GM11168 (cell line): ENCODE data around the gene DDAH1.

Experiments used
- in situ Hi-C: fragments of 300-500 bp; cut with MboI; formaldehyde crosslinking; loops from one replicate; pipeline ENCODE4 v1.12.0; 2022; ENCODE audit warnings: low sequenced_read_pairs; ENCODE audit not compliant: unreplicated experiment

The DDAH1 gene

GRCh38 chr1:85289207-85289847 is 175.6 kb downstream of the DDAH1 start:
- in situ Hi-C loops: no loop called here

- in situ Hi-C loops: no loop called here
These were observed 180.8 kb downstream of the DDAH1 start for GRCh38 chr1:85284202-85284601.

GRCh38 chr1:85283475-85284199 is 181.3 kb downstream of the DDAH1 start:
- in situ Hi-C loops: no loop called here

GRCh38 chr1:85282424-85282823 is 182.5 kb downstream of the DDAH1 start:
- in situ Hi-C loops: no loop called here

- in situ Hi-C loops: no loop called here
These were observed 184.3 kb downstream of the DDAH1 start for GRCh38 chr1:85280636-85281035.

GRCh38 chr1:85279458-85280080 is 185.4 kb downstream of the DDAH1 start:
- in situ Hi-C loops: loop anchor here (10.0 kb wide), 1 partner anchor 335 kb away; no protein-coding TSS in a partner anchor

GRCh38 chr1:85278853-85279314 is 186.1 kb downstream of the DDAH1 start:
- in situ Hi-C loops: loop anchor here (10.0 kb wide), 1 partner anchor 334 kb away; no protein-coding TSS in a partner anchor

GRCh38 chr1:85277802-85278201 is 187.2 kb downstream of the DDAH1 start:
- in situ Hi-C loops: loop anchor here (10.0 kb wide), 1 partner anchor 333 kb away; no protein-coding TSS in a partner anchor

- in situ Hi-C loops: loop anchor here (10.0 kb wide), 1 partner anchor 332 kb away; no protein-coding TSS in a partner anchor
These were observed 187.8 kb downstream of the DDAH1 start for GRCh38 chr1:85276978-85277639.

GRCh38 chr1:85276215-85276977 is 188.6 kb downstream of the DDAH1 start, which contains the start of gene BCL10:
BCL10 (minus strand) TSS chr1:85276632; CDS start chr1:85276352, 280 bp downstream.
- in situ Hi-C loops: loop anchor here (10.0 kb wide), 1 partner anchor 332 kb away; no protein-coding TSS in a partner anchor

- in situ Hi-C loops: loop anchor here (10.0 kb wide), 1 partner anchor 331 kb away; no protein-coding TSS in a partner anchor
These were observed 189.2 kb downstream of the DDAH1 start for GRCh38 chr1:85275701-85276214.

GRCh38 chr1:85274969-85275453 is 189.9 kb downstream of the DDAH1 start:
- in situ Hi-C loops: loop anchor here (10.0 kb wide), 1 partner anchor 330 kb away; no protein-coding TSS in a partner anchor

GRCh38 chr1:85273397-85273796 is 191.6 kb downstream of the DDAH1 start:
- in situ Hi-C loops: loop anchor here (10.0 kb wide), 1 partner anchor 329 kb away; no protein-coding TSS in a partner anchor

GRCh38 chr1:85268801-85269585 is 196.0 kb downstream of the DDAH1 start:
- in situ Hi-C loops: no loop called here
